ACC112 (cell line): ENCODE measurements around the gene MAD2L2.

Source experiments
- H2AFZ ChIP-seq: fragments of 200-600 bp; sonication (generic); one replicate; pipeline ENCODE4 v1.6.0; 2017; ENCODE audit warnings: antibody characterized with exemption, low read length; ENCODE audit not compliant: unreplicated experiment
- H3K27ac ChIP-seq: fragments of 200-600 bp; sonication (generic); 2 replicates; pipeline ENCODE4 v1.5.1; 2014; ENCODE audit warnings: low read depth, mild to moderate bottlenecking, antibody characterized with exemption, low read length, moderate library complexity
- H3K27me3 ChIP-seq: fragments of 200-600 bp; sonication (generic); 2 replicates; pipeline ENCODE4 v1.6.1; 2014; ENCODE audit warnings: mild to moderate bottlenecking, antibody characterized with exemption, low read length, moderate library complexity, mixed read lengths; ENCODE audit not compliant: insufficient read depth
- H3K36me3 ChIP-seq: fragments of 200-600 bp; sonication (generic); 2 replicates; pipeline ENCODE4 v1.6.1; 2016; ENCODE audit warnings: mild to moderate bottlenecking, antibody characterized with exemption, low read length, moderate library complexity, mixed read lengths; ENCODE audit not compliant: insufficient read depth
- H3K4me1 ChIP-seq: fragments of 200-600 bp; sonication (generic); one replicate; pipeline ENCODE4 v1.6.1; 2016; ENCODE audit warnings: low read length, mixed read lengths; ENCODE audit not compliant: insufficient read depth, unreplicated experiment, control insufficient read depth
- H3K4me3 ChIP-seq: fragments of 200-600 bp; sonication (generic); 2 replicates; pipeline ENCODE4 v1.5.1; 2014; ENCODE audit warnings: mild to moderate bottlenecking, low read depth, low read length
- H3K79me2 ChIP-seq: fragments of 200-600 bp; sonication (generic); one replicate; pipeline ENCODE4 v1.6.0; 2016; ENCODE audit warnings: low read length; ENCODE audit not compliant: control insufficient read depth, unreplicated experiment, insufficient read depth

MAD2L2 gene

DNA sequence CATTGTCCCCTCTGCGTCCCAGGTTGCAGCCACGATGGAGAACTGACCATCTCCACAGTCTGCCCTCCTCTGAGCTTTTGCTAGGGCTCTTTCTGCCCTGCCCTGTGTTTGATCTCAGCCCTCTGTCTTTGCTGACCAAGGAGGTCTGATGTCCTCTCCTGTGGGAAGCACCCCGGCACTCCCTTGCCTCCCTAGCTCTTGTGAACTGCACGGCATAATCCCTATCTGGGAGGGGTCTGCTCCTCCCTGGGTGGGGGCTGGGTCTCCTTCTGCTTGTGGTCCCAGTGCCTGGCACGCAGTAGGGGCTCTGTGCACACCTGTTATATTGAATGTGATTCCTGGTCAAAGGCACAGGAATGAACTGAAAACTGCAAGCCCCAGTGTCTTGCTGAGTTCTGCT lies 13.0 kb upstream of the MAD2L2 start:
- Histone ChIP-seq H3K27ac (no peak overlapping the region), H3K4me3 (no peak overlapping the region), H3K4me1 (peaks cover 15% of the 10 kb centered on the region), H3K27me3 (peaks cover 39% of the 10 kb centered on the region), H3K36me3 (no peaks in the 10 kb centered on the region), H3K79me2 (no peaks in the 10 kb centered on the region), H2AFZ (no peak overlapping the region)

- no peak overlapping the region for H2AFZ ChIP-seq
- no peaks in the 10 kb centered on the region for H3K79me2 ChIP-seq
- peaks cover 39% of the 10 kb centered on the region for H3K27me3 ChIP-seq
- H3K27ac ChIP-seq: no peak overlapping the region
- H3K4me1 ChIP-seq: peaks cover 15% of the 10 kb centered on the region
- H3K4me3 ChIP-seq: peak overlapping the region; percentile 23; the same call in 1 of the 2 replicates
- no peaks in the 10 kb centered on the region for H3K36me3 ChIP-seq
Observed at GRCh38 chr1:11693024-11693590, 12.2 kb upstream of the MAD2L2 start.

GRCh38 chr1:11691928-11692711 lies 11.2 kb upstream of the MAD2L2 start:
- peak overlapping the region; percentile 59 for H3K4me3 ChIP-seq
- no peaks in the 10 kb centered on the region for H3K79me2 ChIP-seq

GRCh38 chr1:11691302-11691914 lies 10.5 kb upstream of the MAD2L2 start, which contains the start of gene DRAXIN:
TSS of gene DRAXIN (plus strand) at chr1:11691710. CDS start at chr1:11706259, 14,549 bp downstream.
- H3K4me3 ChIP-seq: peak within 1 kb of the TSS; percentile 59
- no peak within 1 kb of the TSS for H2AFZ ChIP-seq
- no peaks in the 10 kb centered on the region for H3K36me3 ChIP-seq
- H3K79me2 ChIP-seq: no peaks in the 10 kb centered on the region
- peaks cover 15% of the 10 kb centered on the region for H3K4me1 ChIP-seq
- peaks cover 39% of the 10 kb centered on the region for H3K27me3 ChIP-seq
- no peak within 1 kb of the TSS for H3K27ac ChIP-seq

More at GRCh38 chr1:11691928-11692711, 11.2 kb upstream of the MAD2L2 start:
- Histone ChIP-seq H3K27me3 (peaks cover 39% of the 10 kb centered on the region), H3K4me1 (peaks cover 15% of the 10 kb centered on the region), H3K27ac (no peak overlapping the region), H3K36me3 (no peaks in the 10 kb centered on the region), H2AFZ (no peak overlapping the region)

DNA sequence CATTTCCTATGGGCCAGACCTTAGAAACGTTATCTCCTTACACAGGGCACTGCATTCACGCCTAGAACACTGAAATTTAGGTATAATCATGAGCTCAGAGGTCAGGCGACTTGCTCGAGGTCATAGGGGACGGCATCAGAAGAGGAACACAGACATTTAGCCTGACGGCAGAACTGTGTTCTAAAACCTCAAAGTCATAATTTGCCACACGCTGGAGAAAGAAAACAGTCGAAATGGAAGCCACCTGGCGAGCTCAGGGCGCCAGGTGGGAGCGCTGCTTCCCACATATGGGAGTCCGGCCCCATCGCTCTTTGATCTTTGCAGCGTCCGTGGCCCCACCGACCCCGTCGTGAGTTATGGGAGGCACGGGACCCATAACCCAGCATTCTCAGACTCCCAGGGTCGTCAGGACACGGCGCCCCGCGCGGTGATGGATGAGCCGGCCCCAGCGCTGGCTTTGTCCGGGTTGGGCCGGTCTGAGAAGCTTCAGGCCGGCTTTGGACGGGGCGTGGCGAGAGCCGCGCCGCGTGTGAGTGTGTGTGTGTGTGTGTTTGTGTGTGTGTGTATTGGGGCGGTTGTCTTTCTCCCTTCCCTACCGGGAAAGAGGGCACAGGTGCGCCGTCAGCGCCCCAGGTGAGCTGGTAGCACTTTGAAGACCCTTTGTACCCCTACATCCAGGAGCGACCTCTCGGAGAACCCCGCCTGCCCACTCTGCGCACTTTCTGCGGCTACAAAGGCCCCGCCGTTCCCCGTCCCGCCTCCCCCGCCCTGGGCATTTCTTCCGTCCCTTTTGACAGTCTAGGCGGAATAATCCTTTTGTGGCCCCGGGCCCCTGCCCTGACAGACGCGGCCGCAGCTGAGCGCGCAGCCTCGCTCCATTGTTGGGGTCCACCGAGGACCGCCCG lies 9.7 kb upstream of the MAD2L2 start:
- Histone ChIP-seq H2AFZ (no peak overlapping the region), H3K36me3 (no peaks in the 10 kb centered on the region), H3K4me3 (peak overlapping the region; percentile 59), H3K79me2 (no peaks in the 10 kb centered on the region), H3K27me3 (peaks cover 39% of the 10 kb centered on the region), H3K27ac (no peak overlapping the region), H3K4me1 (peaks cover 15% of the 10 kb centered on the region)

DNA sequence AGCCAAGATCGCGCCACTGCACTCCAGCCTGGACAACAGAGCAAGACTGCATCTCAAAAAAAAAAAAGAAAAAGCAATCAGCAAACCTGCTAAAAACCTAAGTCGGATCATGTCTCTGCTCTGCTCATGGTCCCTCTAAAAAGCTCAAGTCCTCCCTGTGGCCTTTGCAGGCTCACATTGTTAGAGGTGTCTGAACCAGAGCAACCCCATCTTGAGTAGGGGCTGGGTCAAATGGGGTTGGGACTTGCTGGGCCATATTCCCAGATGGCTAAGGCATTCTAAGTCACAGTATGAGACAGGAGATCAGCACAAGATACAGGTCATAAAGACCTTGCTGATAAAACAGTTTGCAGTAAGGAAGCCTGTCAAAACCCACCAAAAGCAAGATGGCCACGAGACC lies 7.6 kb upstream of the MAD2L2 start:
- no peak overlapping the region for H3K27ac ChIP-seq
- no peak overlapping the region for H2AFZ ChIP-seq
- peaks cover 39% of the 10 kb centered on the region for H3K27me3 ChIP-seq
- H3K36me3 ChIP-seq: no peaks in the 10 kb centered on the region
- H3K79me2 ChIP-seq: no peaks in the 10 kb centered on the region
- no peak overlapping the region for H3K4me3 ChIP-seq
- peaks cover 12% of the 10 kb centered on the region for H3K4me1 ChIP-seq

GRCh38 chr1:11685210-11685752 lies 4.3 kb upstream of the MAD2L2 start:
- no peaks in the 10 kb centered on the region for H3K79me2 ChIP-seq
- no peak overlapping the region for H3K27ac ChIP-seq
- peaks cover 14% of the 10 kb centered on the region for H3K27me3 ChIP-seq
- H2AFZ ChIP-seq: no peak overlapping the region
- no peak overlapping the region for H3K4me3 ChIP-seq
- no peaks in the 10 kb centered on the region for H3K36me3 ChIP-seq
- peaks cover 9% of the 10 kb centered on the region for H3K4me1 ChIP-seq

GRCh38 chr1:11684070-11684469 lies 3.1 kb upstream of the MAD2L2 start:
- Histone ChIP-seq H3K4me1 (peaks cover 9% of the 10 kb centered on the region), H3K27me3 (0 out of 2 replicates have a peak, but pooled peaks cover 4% of the 10 kb centered on the region)

DNA sequence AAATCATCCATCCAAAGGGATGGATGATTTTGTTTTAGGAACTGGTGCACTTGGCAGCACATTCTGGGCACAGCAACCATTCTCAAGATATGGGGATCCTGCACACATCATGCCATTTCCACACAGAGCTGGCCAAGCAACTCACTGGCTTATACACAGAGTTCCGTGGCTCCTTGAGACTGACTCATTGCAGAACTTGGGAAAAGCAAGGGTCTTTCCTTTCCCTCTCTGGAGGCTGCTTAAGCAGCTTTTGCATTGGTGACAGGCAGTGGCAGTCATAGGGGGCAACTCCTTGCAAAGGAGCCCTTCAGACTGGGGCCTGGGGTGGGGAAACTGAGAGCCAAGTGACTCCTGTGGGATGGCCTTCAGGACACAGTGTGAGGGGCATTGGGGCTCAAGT lies 1.9 kb upstream of the MAD2L2 start:
- H3K4me1 ChIP-seq: peaks cover 9% of the 10 kb centered on the region
- H3K27ac ChIP-seq: no peak overlapping the region
- H3K79me2 ChIP-seq: no peaks in the 10 kb centered on the region
- H3K36me3 ChIP-seq: no peaks in the 10 kb centered on the region
- no peaks in the 10 kb centered on the region for H3K27me3 ChIP-seq
- no peak overlapping the region for H3K4me3 ChIP-seq
- no peak overlapping the region for H2AFZ ChIP-seq

More at GRCh38 chr1:11684070-11684469, 3.1 kb upstream of the MAD2L2 start:
- H3K79me2 ChIP-seq: no peaks in the 10 kb centered on the region
- H3K4me3 ChIP-seq: no peak overlapping the region
- H3K27ac ChIP-seq: no peak overlapping the region
- no peaks in the 10 kb centered on the region for H3K36me3 ChIP-seq
- H2AFZ ChIP-seq: no peak overlapping the region

- H3K79me2 ChIP-seq: no peaks in the 10 kb centered on the region
- no peak overlapping the region for H3K4me3 ChIP-seq
- H3K4me1 ChIP-seq: peaks cover 9% of the 10 kb centered on the region
- H3K36me3 ChIP-seq: no peaks in the 10 kb centered on the region
- no peaks in the 10 kb centered on the region for H3K27me3 ChIP-seq
- no peak overlapping the region for H3K27ac ChIP-seq
- no peak overlapping the region for H2AFZ ChIP-seq
Observed at GRCh38 chr1:11682287-11682771, 1.4 kb upstream of the MAD2L2 start.
